Brain microvascular endothelial cell (primary cell): ENCODE data around the gene SASH3.

Experiments
- DNase-seq: peaks from one replicate; pipeline ENCODE4 v3.0.0-alpha.2; 2020
- H3K27ac ChIP-seq: fragments of 250-450 bp; sonication (Bioruptor Pico); 2 replicates; pipeline ENCODE4 v1.5.1; 2020; ENCODE audit warnings: mild to moderate bottlenecking, moderate library complexity
- H3K27me3 ChIP-seq: fragments of 250-450 bp; sonication (Bioruptor Pico); replicated peaks from 2 replicates; pipeline ENCODE4 v1.5.1; 2020; ENCODE audit warnings: mild to moderate bottlenecking
- H3K36me3 ChIP-seq: fragments of 250-450 bp; sonication (Bioruptor Pico); replicated peaks from 2 replicates; pipeline ENCODE4 v1.5.1; 2020; ENCODE audit warnings: mild to moderate bottlenecking
- H3K4me3 ChIP-seq: 2 replicates; pipeline ENCODE4 v1.5.1; 2011; ENCODE audit warnings: low read depth, mild to moderate bottlenecking, control low read depth, low read length, moderate library complexity
- in situ Hi-C: cut with HindIII; loops from 2 replicates; pipeline ENCODE4 v1.10.0; 2017; ENCODE audit warnings: low sequenced_read_pairs, low pct_ligation_motif_present
- TF ChIP-seq, protein P1 (sequence below): IDR thresholded peaks from 2 replicates; pipeline ENCODE4 v1.5.1; 2011; ENCODE audit warnings: low read depth, mild to moderate bottlenecking, moderate library complexity, low read length, control low read depth, inconsistent platforms; ENCODE audit errors: missing control alignments

Gene SASH3

DNA sequence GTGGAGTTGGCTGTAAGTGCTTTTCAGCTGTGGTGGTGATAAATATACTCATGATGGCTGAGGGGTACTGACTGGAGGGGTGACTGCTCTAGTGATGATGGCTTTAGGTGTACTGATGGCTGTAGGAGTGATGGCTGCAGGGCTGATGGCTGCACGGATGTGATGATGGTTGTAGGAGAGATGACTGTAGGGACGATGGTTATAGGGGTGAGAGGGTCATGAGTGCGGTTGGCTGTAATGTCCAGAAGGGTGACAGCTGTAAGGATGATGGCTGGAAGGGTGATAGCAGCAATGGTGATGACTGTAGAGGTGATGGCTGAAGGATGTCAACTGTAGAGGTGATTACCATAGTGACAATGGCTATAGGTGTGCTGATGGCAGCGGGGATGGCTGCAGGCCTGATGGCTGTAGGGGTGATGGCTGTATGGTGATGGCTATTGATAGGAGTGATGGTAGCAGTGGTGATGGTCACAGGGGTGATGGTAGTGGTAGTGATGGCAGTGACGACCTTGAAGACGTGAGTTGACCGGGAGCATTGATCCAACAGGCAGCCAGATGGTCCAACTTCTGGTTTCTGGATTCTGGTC lies 570 bp upstream of the SASH3 start:
- in situ Hi-C loops = no loop called here
- no peaks in the 10 kb centered on the region for H3K36me3 ChIP-seq
- H3K27me3 ChIP-seq = no peaks in the 10 kb centered on the region
- H3K4me3 ChIP-seq = no peak overlapping the region
- TF ChIP-seq, protein P1, sequence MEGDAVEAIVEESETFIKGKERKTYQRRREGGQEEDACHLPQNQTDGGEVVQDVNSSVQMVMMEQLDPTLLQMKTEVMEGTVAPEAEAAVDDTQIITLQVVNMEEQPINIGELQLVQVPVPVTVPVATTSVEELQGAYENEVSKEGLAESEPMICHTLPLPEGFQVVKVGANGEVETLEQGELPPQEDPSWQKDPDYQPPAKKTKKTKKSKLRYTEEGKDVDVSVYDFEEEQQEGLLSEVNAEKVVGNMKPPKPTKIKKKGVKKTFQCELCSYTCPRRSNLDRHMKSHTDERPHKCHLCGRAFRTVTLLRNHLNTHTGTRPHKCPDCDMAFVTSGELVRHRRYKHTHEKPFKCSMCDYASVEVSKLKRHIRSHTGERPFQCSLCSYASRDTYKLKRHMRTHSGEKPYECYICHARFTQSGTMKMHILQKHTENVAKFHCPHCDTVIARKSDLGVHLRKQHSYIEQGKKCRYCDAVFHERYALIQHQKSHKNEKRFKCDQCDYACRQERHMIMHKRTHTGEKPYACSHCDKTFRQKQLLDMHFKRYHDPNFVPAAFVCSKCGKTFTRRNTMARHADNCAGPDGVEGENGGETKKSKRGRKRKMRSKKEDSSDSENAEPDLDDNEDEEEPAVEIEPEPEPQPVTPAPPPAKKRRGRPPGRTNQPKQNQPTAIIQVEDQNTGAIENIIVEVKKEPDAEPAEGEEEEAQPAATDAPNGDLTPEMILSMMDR = no peak
- DNase-seq = no peak
- no peak overlapping the region for H3K27ac ChIP-seq

DNA sequence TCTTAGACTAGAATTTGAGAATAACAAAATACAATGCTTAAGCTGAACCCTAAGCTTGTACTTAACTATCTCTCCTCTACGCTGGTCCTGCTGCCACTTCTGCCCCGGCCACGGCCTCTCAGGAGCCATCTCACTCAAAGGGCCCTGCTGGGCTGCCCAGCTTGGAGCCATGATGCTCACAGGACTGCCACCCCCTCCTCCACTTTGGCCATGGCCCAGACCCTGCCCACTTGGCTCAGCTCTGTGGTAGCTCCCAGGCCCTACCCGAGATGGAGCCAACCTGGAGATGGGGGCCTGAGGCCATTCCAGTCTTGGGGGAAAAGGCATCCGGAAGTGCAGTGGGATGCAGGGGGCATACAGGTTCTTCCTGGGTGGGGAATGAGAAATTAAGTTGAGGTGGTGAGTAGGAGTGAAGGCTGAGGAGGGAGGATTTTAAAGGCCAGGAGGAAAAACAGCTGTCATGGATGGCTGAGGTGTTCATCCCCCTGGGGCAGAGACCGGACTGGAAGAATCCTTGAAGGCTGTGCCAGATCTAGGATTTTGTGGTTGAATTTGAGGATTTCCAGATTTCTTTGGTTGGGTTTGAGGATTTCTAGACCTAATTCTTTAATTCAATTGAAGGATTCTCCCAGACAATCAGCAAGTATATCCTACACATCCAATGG lies 824 bp downstream of the SASH3 start:
- H3K4me3 ChIP-seq = no peak overlapping the region
- in situ Hi-C loops = no loop called here
- TF ChIP-seq, protein P1 = no peak
- no peaks in the 10 kb centered on the region for H3K27me3 ChIP-seq
- no peaks in the 10 kb centered on the region for H3K36me3 ChIP-seq
- H3K27ac ChIP-seq = no peak overlapping the region
- DNase-seq = no peak

DNA sequence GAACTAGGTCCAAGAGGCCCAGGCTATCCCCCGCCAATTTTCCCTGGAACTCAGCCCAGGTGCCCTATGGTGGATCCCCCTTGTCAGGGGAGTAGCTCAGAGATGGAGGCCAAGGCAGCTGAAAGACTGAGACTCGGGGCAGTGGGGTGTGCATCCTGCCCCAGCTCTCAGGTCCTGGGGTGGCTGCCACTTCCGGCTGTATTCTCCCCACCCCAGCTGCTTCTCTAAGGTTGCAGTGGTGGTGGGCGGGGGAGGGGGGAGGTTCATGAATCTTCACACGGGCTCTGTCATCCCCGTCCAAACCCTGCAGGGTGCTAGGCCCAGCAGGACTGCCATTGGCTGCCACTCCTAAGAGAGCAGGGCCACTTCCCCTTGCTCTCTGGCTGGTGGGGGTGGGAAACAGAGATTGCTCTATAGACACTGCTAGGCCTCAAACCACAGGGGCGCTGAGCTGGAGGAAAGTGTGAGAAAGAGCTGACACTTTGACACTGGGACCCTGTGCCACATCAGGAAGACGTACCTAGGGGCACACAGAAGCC lies 1.5 kb downstream of the SASH3 start:
- Histone ChIP-seq H3K27me3 (no peaks in the 10 kb centered on the region), H3K27ac (no peak overlapping the region), H3K36me3 (no peaks in the 10 kb centered on the region), H3K4me3 (no peak overlapping the region)
- TF ChIP-seq, protein P1 = no peak
- DNase-seq = no peak
- in situ Hi-C loops = no loop called here

DNA sequence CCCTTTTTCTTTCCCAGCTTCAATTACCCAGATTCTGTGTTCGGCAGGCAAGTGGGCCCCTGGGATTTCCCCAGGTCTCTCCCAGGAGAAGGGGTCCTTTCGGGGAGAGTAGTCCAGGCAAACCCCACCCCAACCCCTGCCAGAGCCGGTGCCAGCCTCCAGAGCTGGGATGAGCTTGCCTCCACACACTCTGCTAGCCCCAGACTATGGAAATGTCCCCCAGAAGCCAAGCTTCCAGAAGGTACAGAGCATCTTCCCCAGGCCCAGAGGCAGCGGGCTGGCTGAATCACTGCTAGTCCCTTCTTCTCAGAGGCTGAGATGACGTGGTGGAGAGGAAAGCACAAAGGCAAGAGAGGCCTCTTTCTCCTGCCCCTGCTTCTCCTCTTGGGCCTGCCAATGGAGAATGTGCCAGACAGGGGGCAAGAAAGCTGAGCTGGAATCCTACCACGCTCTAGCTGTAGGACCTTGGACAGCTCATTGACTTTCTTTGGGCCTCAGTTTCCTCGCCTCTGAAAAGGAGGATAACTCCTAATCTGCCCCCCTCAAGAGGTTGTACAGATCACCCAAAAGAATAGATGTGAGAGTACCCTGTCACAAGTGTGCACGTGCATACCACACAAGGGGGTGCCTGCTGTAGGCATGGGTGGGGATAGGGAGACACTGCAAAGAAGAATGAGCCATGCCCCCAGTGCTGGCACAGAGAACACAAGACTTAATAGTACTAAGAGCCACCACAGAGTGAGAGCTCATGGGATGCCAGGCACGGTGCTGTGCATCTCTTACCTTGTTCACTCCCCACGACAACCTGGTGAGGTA lies 2.1 kb downstream of the SASH3 start:
- no peak for DNase-seq

DNA sequence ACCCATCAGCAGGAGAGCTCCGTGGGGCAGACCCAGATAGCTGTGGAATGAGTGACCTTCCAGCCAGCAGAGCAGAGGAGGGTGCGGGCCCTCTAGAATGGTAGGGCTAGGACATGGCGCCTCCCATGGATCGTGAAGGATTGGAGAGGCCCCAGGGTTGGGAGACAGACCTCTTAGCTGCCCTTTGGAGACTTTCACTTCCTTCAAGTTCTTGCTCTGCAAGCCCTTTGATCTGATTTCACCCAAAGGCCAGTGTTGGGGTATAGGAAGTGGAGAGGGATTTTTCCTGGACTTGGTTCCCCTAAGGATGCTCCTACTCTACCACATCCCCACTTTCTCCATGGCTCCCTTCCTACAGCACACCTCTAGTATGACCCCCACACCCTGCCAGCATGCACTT lies 3.0 kb downstream of the SASH3 start:
- no peak for DNase-seq
- TF ChIP-seq, protein P1 = no peak
- H3K4me3 ChIP-seq = no peak overlapping the region
- in situ Hi-C loops = no loop called here
- H3K27ac ChIP-seq = no peak overlapping the region
- H3K27me3 ChIP-seq = no peaks in the 10 kb centered on the region
- no peaks in the 10 kb centered on the region for H3K36me3 ChIP-seq

More for the DNA sequence above, 2.1 kb downstream of the SASH3 start:
- in situ Hi-C loops = no loop called here
- no peak overlapping the region for H3K27ac ChIP-seq
- TF ChIP-seq, protein P1 = no peak
- no peaks in the 10 kb centered on the region for H3K36me3 ChIP-seq
- no peak overlapping the region for H3K4me3 ChIP-seq
- no peaks in the 10 kb centered on the region for H3K27me3 ChIP-seq
